GM21360 (cell line): ENCODE data around the gene ESPL1.

ENCODE experiments used
- ATAC-seq: cut with Tn5 transposase; IDR thresholded peaks from one replicate; pipeline ENCODE4 v1.9.1; 2021; ENCODE audit warnings: mild to moderate bottlenecking, moderate library complexity; ENCODE audit not compliant: unreplicated experiment

The ESPL1 gene

DNA sequence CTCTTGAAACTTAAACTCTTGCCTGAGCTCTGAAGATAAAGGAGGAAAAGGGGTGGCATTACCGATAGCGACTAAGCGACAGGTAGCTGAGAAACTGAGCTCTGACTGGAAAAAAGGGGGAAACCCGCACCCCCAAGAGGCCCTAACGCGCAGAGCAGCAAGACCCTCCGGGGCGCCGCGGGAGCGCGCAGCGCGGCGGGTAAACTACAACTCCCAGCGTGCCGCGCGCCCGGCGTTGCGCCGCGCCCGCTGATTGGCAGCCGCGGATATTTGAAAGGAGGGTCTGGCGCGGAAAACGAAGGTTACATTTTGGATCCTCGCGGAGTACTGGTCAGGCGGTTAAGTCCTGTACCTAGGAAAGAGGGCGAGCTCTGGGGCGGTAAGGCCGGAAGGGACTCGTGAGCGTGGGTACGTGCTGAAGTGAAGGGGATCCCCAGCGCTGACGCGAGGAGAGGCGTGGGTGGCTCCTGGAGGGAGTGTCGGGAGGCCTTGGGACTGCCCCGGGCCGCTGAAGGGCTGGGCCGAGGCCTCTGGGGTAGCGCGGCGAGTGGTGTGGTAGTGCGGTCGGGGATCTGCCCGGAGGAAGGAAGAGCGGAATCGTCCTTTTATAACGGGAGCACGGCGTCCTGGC is at the start of gene ESPL1:
Gene ESPL1, plus strand, starts transcription at position 301 of the 631 bp plus-strand sequence. CDS start 468 bp downstream, outside the sequence.
- ATAC-seq = peak; percentile 70

DNA sequence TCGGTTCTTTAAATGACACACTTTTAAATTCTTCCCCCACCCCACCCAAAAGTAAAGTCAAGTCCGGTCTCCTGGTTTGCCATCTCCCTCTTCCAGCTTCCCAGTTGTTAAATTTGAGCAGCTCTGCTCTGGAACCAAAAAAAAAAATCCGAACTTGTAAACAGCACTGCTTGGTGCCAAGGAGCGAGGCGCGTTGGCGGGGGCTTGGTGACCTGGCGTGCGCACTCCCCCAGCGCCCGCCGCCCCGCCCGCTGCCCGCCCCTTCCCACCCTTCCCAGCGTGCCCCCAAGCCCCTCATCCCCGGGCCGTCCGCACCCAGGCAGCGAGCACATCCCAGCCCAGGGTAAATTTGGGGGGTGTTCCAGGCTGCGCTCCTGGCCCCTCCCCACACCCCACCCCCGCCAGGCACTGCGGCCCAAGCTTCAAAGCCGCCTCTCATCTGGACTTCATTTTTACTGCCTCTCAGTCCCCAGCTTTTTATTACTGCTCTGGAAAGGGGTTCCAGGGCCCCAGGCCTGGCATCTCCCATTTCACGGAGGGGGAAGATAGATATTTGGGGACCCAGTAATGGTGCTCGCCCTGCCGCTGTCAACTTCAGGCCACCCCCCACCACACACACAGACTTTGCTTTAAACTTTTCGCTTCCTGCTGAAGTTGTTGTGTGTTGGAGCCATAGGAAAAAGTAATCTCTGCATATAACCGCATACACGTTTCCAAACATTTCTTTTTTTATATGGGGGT is 49.4 kb upstream of the ESPL1 start:
- ATAC-seq = no peak

DNA sequence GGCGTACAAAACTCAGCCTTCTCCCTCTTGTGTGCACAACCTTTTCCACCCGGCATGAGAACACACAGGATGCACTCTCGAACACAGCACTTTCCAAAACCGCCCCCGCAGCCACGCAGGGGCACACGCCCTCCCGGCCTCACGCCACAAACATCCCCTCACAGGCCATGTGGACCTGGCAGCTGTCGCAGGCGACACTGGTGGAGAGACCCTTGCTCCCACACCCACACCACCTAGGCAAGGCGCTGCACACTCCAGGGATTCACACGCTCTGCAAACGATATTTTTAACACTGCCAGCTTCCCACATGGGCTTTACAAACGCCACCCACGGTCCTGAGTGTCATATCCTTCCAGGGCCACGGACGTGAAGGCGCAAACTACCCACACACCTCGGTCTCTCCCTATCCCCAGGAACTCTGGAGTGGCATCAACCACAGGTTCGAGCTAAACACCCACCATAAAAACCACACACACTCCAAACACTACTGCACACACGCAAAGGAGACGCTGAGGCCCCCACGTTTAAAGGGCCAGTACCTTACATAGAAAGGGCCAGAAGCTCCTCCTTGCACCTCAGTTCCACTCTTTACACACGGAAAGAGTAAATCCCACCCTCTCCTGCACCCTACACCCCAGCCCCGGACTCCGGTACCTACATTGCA is 48.7 kb upstream of the ESPL1 start:
- ATAC-seq = peak; percentile 7

DNA sequence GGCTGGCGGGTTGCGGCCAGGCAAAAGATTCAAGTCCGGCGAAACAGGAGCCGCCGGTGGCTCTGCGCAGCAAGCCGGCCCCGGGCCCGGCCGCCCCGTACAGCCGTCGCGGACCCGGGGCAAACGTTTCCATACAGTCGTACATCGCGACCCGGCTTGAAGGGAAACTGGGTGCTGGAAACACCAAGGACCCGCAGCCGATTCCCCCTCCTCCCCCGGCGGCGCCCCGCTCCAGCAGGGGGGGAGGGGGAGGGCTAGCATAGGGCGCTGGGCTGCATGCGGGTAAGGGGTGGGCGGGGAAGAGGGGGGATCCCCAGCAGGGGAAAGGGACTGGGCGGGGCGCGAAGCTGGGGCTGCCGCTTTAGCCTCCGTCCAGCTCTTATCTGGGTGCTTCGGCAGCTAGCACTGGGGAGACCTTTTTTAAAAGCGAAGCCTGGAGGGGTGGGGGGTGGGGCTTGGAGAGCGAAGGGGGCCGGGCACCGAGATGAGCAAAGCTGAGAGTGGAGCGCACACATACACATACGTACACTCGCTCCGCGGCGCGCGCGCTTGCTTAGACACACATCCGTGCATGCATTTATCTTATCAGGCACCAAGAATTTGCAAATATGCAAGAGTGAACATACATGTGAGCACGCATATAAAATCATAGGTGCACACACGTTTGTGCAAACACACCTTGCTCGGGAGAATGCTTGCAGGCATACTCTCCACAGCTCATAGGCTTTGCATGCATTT is 48.0 kb upstream of the ESPL1 start:
- ATAC-seq = peak; percentile 30

DNA sequence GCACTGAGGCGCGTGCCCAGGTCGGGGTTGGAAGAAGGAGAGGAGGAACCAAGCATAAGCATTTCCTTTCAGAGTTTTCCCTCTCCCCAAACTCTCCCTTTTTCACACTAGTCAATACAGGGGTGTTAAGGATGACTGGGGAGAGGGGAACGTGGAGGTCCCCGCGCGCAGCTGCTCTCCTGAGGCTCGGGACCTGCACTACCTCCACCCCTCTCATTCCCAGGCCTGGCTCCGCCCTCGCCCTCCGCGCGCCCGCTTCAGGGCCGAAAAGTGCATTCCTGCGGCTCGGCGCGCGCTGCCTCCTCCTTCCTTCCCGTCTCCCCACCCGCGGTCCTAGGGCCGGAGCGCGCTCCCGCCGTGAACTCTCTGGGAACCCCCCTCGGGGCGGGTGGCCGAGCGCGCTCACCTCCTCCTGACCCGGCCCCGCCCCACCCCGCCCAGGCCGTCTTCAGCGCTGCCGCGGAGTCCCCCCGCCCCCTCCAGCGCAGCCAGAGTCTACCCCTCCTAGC is 47.4 kb upstream of the ESPL1 start:
- ATAC-seq = peak; percentile 62

DNA sequence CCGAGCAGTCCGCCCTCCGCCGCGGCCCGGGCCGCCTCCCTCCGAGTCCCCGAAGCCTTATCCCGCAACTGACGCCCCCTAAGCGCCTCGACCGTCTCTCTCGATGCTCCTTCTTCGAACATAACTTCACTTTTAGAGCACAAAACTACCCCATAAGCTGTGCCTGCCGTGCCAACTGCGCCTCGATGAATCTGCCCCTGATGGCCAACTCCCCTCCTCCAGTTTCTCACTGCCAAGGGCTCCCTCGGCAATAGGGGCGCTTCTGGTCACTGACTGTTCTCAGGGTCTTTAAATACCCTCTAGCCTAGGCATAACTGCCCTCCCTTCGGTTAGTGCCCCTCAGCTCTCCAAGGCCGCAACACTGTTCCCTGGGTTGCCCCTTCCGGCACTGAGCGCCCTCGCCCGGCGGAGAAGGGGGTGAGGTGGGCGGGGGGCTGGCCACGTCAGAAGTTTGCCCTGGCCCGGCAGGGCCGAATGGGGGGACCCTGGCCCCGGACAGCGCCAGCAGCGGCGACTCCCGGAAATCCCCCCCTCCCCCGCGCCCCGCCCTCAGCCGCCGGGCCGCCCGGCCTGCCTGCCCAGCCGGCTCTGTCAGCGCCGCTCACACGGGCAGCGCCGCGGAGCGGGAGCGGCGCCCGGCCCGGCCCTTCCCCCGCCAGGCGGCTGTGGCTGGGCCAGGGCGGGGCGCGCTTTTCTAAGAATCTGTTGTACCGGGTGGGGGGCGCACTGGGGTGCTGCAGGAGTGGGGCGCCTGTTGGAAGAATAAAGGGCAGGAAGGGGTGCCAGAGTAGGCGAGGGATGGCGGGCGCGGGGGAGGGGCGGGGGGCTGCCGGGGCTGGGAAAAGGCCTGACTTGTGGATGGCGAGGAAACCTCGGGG is 46.7 kb upstream of the ESPL1 start:
- peak; percentile 18 for ATAC-seq

DNA sequence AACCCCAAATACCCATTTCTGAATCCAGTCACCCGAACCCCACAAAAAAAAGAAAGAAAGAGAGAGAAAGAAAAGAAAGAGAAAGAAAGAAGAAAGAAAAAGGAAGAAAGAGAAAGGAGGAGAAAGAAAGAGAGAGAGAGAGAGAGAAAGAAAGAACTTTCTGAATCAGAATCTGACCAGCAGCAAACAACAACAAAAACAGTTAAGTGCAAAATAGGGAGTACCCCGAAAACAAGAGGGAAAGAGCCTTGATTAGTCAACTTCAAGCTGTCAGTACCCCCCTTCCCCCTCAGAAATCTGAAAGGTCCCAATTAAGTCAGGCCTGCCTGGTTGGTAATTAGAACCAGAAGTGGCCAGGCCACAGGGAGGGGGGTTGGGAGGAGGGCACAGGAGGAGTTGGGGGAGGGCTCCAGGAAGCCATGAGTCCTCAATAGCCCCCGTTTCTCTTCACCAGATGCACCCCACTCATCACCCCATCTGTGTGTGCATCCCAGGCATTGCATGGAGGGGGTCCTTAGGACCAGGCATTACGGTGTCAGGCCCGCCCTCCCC is 45.9 kb upstream of the ESPL1 start:
- no peak for ATAC-seq

DNA sequence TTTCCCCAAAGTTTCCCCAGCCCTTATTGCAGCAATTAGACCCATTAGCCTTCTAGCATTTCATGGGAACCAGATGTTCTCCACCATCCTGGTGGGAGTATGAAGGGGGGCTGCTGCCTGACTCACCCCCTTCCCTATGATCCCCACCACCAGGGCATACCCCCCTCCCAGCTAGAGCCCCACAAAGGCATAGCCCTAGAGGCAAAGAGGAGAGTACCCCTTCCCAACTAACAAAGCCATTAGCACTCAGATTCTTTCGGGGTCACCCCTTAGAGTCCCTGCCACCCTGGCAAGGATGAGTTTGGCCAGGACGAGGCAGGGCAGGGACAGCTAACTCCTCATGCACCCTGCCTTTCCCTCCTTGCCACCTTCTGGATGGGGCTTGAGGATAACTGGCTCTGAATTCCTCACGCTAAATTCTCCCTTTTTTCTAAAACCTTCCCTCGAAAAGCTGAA is 45.3 kb upstream of the ESPL1 start:
- no peak for ATAC-seq

DNA sequence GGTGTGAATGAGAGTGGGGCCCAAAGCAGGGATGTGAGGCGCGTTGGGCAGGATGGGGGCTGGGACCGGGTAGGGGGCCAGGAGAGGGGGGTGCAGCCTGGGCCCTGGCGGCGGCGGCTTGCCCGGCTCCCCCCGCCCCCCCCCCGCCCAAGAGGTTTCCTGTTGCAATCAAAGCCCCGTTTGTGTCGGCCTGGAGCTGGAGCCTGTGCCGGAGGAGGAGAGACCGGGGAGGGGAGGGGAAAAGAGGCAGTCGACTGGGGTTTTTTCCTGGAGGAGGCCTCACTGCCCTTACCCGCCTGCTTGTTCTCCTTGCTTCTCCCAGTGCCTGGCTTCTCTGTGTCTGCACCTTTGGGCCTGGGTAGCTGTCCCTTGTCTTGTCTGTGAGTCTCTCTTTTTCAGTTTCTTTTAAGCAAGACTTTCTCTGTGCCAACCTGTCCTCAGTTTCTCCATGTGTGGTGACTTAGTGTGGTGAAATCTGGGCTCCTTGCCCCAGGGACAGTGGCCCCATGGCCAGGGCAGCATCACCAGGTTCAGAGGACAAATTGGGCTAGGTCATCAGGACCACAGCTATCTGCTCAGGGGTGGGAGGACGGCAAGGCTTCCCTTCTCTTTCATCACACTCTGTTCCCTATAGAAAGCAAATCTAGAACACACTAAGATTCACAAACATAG is 44.6 kb upstream of the ESPL1 start:
- no peak for ATAC-seq

DNA sequence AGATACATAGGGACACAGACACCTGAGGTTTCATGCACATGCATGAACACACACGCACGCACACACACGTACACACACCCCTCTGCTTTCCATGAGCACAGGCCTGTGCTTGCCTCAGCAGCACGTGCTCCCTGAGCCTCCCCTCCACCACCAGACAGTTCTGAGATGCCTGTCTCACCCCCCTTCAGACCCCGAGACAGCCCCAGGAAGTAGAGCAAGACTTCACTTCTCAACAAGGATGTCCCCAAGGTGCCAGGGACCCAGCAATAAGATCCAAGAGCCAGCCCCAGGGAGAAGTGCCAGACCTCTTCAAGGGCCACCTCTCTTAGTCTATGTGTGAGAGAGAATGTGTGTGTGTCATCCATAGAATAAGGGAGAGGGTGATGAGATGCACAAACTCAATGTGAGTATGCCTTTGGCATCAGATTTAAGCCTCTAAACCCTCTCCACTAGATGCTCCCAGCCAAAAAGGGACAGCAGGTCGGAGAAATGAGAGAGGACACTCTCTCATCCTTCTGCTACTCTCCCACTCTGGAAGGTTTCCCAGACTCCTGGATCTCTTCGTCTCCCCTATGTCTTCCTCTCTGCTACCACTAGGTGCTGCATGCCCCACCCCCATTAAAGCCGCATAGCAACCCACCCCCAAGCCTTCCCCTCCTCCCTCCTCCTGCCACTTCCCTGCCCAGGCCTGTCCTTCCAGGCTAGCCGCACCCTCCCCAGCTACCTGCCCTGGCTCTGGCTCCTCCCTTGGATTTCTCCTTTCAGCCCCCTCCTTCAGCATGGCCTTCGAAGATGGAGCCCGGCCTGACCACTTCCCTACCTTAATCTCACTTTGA is 43.8 kb upstream of the ESPL1 start:
- ATAC-seq = no peak

DNA sequence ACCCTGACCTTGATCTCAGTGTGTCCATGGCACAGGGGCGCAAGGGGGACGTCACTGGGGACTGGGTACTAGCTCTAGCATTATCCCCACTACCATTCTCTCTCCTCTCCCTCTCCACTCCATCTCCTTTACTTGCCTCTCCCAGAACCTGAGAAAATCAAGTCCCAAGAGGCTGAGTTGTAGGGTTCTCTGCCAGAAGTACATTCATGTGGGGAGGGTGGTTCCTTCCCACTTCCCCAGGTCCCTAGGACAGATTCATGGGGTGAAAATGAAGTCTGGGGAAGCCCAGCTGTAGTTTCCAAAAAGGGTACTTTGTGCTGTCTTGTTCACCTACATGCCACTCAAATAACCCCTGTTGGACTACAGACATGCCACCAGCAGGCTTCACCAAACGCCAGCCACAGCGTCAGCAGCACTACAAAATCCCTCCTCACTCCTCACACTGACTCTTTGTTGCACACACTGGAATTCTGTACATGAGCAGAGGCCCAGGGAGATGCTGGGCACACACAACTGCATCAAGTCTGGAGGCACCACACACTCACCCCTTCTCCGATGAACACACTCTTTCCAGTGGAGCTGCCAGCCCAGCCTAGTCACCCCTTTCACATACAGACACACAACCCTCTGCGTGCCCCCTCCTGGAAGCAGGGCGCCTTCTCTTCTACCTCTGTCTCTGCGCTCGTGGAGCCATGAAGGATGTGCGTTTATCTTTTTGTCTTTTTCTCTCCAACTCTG is 43.0 kb upstream of the ESPL1 start:
- ATAC-seq = no peak

DNA sequence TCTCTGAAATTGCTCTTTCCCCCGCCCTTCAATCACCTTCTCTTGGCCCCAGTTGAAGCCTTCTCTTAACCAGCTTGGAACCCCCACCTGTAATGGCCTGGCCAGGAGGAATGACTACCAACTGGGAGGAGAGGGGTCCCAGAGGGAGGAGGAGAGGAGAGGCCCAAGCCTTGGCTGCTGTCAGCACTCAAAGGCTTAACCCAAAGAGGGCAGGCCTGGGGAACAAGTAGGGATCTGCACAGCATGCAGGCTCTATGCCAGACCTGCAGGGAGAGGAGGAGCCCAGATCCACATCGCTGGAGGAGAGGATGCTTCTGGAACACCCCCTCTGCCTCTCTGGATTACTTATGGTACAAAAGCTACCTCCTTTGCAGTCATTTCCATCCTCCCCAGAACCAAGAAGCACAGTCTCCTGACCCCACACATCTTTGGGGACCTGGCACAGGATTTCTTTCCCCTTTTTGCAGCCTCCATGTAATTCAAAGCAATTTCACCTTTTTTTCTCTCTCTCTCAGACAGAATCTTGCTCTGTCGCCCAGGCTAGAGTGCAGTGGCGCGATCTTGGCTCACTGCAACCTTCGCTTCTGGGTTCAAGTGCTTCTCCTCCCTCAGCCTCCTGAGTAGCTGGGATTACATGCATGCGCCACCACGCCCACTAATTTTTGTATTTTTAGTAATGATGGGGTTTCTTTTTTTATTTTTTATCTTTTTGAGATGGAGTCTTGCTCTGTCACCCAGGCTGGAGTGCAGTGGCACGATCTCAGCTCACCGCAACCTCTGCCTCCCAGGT is 42.3 kb upstream of the ESPL1 start:
- no peak for ATAC-seq

DNA sequence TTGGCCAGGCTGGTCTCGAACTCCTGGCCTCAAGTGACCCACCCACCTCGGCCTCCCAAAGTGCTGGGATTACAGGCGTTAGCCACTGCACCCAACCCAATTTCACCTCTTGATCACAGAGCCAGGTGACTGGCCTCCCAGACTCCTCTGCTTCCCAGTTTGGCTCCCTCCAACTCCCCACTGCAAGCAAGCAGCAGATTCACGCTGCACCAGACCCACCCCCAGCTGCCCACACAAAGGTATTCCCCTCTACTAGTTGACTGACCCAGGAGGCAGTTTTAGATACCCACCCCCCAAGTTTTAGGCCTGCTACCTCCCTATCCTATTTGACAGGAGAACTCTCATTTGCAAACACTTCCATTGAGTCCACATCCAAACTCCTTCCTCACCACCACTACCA is 41.3 kb upstream of the ESPL1 start:
- ATAC-seq = no peak

DNA sequence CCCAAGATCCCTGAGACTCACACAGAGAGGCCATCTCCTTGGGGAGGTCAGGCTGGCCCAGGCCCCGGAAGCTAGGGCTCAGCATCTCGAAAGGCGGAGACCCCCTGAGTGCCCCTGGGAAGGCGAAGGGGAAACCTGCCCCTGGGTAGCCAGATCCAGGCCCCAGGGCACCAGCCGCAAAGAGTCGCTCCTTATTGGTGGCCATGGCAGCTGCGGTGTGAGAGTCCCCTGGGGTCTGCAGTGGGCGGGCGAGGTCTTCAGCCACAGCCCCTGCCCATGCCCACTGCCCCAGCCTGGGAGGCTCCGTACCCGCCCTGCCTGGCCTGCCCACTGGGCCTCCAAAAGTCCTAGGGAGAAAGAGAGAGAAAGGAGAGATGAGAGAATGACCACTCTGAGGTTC is 40.8 kb upstream of the ESPL1 start:
- no peak for ATAC-seq

DNA sequence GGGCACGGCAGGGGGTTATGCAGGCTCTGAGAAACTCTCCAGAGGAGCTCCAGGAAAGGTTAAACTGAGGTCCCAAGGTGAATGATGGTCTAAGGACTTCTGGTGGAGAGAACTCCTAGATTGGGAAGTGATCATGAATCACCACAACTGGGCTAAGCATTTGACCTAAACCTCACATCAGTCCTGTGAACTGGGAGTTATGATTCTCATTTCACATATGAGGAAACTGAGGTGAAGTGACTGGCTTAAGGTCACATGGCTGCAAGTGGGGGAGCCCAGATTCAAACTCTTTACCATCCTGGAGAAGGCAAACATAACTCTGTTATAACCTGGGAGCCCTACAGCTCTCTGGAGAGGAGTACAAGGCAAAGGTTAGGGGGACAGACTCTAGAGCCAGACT is 40.3 kb upstream of the ESPL1 start:
- ATAC-seq = no peak

DNA sequence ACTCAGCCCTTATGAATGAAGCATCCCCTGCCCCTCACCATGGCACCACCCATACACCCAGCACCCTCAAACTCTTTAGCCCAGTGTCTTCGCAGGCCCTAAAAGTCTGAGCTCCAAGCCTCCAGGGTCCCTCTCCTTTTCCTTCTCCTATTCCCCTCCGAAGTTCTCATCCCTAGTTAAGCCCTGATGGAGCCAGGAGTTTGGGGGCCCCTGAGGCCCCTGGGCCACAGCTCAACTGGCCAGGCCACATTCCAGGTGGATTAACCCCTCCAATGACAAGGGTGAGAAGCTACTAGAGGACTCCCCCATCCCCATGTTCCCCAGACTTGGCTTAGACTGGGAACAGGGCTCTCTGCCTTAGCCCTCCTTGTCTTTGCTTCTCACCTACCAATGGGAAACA is 38.6 kb upstream of the ESPL1 start:
- no peak for ATAC-seq
